Activated T-cell treated with anti-CD3 and anti-CD28 coated beads, Interleukin-2, amount 50 U/mL, for 1 hour (primary cell): Measurements from ENCODE around the gene METTL23.
"Not testable (repeated sequence)": the region's sequence is repeated elsewhere in the genome, so short reads cannot be mapped to it uniquely, and the experiment has no call there.

Experiments used
- DNase-seq: peaks from one replicate; pipeline ENCODE4 v3.0.0-alpha.2; 2020

METTL23 gene

DNA sequence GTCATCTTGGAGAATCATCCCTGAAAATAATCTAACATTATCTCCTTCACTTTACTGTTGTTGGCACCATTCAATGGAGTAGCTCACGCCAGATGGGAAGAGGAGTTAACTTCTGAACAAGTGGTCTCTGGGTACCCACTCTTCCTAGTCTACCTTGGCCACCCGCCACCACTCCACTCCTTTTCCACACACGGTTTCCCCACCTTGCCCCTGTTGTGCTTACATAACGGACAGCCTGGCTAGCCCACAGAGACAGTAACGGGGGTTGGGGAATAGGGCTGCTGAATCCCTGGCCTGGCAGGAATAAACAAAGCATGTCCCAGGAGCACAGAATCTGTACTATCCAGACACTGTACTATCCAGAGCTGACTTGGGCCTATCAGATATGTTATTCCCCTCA lies 12.3 kb upstream of the METTL23 start:
- DNase-seq = no peak

DNA sequence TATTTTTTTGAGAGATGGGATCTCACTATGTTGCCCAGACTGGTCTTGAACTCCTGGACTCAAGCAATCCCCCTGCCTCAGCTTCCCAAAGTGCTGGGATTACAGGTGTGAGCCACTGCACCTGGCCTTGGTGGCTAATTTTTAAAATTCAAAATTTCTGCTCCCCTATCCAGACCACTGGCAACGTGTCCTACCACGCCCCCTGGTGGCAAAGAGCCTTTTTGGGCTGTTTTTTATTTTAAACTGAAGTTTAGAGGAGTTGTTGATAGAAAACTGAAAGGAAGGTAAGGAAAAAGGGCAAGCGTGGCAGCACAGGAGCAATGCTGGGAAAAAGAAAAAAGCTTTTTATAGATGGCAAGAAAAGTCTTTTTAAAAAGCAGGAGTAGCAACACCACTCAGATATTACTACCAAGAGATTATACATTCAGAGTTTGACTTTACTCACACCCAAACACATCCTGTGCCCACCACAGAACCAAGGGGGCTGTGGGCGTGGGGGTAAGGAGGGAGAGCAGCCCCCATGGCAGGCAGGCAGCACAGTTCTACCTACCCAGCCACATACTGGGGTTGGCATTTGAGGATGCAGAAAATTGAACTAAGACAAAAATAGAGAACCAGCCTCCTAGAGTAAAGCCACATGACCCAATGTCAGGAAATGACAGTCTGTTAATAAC lies 11.7 kb upstream of the METTL23 start:
- peak; percentile 77 for DNase-seq

GRCh38 chr17:76715496-76715830 lies 11.2 kb upstream of the METTL23 start:
- DNase-seq = no peak

DNA sequence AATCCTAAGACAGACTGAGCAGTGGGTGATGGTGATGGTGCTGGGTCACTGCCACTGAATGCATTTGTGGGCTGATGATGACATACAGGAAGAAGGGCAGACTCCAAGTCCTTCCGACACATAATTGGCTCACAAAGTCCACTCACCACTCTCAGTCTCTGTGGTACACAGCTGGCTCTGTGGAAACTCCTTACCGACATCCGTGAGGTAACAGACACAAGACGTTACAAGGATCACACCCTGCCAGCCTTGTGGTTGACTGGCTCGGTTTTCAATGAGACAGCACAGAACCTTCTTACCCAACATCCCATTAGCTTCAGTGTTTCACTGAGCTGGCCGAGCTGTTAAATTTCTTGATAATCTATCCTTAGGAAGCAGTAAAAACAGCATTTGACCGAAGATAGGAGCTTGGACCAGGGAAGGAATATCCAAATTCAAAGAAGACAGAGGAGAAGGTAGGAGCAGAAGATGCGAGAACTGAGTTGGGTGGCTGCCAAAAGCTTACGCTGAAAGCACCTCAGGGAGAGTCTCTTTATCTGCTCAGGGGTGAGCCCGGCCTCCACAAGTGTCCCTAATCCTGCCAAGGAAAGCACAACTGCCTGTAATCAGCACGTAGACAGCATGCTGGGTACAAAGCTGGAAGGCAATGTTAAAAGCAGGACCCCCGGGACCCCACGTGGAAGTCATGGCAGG lies 10.3 kb upstream of the METTL23 start:
- peak; percentile 53 for DNase-seq

GRCh38 chr17:76716839-76717215 lies 9.8 kb upstream of the METTL23 start:
- DNase-seq = no peak

GRCh38 chr17:76718516-76718915 lies 8.1 kb upstream of the METTL23 start:
- DNase-seq = no peak

GRCh38 chr17:76720211-76720610 lies 6.4 kb upstream of the METTL23 start:
- DNase-seq = peak; percentile 12

DNA sequence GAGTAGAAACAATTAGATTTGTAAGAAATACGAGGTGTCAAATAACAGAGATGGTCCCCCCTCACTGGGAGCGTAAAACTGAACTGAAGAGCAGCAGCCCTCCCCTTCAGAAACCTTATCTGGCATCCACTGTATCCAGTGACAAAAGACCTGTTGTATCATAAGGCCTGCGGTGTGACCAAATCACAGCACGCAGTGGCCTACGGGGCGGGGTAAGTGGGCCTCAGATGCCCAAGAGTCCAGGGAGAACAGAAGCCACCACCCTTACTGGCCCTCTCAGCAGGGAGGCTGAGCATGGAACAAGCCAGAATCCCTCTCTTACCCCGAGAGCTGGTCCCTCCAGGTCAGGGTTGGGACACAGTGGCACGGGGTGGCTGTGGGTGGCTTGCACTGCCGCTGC lies 5.7 kb upstream of the METTL23 start:
- DNase-seq = peak; percentile 14

DNA sequence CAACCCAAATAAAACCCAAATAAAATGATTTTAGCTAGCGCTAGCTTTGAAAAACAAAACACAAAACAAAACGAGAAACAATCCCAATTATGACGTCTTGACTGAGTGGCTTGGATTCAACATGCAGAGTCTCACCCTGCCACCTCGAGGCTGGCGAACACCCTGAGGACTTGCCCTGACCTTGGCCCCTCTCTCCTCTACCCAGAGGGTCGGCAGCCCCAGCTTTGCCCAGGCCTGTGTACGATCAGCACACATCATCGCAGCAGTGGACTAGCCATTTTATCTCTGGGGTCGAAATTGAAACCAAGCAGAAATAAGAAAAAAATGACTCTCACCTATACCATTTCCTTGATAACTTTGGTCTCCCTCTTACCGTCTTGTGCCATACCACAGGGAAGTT lies 5.2 kb upstream of the METTL23 start:
- DNase-seq = no peak

DNA sequence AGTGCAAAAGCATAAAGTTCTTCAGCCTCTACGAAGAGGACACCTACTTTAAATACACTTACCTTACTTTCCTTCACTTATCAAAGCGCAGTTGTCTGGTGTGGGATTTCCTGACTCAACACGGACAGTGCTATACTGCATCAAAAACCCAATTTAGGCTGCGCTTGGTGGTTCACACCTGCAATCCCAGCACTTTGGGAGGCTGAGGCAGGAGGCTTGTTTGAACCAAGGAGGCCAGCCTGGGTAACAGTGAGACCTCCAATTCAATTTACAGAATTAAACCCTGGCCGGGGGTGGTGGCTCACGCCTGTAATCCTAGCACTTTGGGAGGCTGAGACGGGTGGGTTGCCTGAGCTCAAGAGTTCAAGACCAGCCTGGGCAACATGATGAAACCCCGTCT lies 4.4 kb upstream of the METTL23 start:
- peak; percentile 14 for DNase-seq

GRCh38 chr17:76722977-76723376 lies 3.7 kb upstream of the METTL23 start:
- DNase-seq = peak; percentile 15

GRCh38 chr17:76723812-76724211 lies 2.8 kb upstream of the METTL23 start:
- peak; percentile 12 for DNase-seq

GRCh38 chr17:76725580-76726230 lies 934 bp upstream of the METTL23 start:
- peak; percentile 70 for DNase-seq

GRCh38 chr17:76726231-76726775 lies 336 bp upstream of the METTL23 start, which contains the start of gene JMJD6:
JMJD6 (minus strand) TSS chr17:76726606; CDS start chr17:76726475, 131 bp downstream.
- no peak for DNase-seq

DNA sequence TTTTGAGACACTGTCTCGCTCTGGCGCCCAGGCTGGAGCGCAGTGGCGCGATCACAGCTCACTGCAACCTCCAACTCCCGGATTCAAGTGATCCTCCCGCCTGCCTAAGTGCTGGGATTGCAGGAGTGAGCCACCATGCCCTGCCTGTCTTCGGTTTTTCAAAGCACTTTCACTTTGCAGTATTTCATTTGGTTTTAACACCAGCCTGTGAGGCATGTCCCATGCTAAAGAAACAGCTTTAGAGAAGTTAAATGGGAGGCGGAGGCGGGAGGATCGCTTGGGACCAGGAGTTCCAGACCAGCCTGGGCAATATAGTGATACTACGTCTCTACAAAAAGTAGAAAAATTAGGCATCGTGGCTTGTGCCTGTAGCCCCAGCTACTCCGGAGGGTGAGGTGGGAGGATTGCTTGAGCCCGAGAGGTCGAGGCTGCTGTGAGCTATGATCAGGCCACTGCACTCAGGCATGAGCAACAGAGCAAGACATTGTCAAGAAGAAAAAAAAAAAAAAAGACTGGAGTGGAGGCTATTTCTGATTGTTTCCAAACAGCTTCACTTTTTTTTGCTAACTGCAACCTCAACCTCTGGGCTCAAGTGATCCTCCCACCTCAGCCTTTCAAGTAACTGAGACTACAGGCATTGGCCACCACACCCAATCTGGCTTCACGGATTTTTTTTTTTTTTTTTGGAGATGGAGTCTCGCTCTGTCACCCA lies 1.3 kb downstream of the METTL23 start:
- no peak for DNase-seq

DNA sequence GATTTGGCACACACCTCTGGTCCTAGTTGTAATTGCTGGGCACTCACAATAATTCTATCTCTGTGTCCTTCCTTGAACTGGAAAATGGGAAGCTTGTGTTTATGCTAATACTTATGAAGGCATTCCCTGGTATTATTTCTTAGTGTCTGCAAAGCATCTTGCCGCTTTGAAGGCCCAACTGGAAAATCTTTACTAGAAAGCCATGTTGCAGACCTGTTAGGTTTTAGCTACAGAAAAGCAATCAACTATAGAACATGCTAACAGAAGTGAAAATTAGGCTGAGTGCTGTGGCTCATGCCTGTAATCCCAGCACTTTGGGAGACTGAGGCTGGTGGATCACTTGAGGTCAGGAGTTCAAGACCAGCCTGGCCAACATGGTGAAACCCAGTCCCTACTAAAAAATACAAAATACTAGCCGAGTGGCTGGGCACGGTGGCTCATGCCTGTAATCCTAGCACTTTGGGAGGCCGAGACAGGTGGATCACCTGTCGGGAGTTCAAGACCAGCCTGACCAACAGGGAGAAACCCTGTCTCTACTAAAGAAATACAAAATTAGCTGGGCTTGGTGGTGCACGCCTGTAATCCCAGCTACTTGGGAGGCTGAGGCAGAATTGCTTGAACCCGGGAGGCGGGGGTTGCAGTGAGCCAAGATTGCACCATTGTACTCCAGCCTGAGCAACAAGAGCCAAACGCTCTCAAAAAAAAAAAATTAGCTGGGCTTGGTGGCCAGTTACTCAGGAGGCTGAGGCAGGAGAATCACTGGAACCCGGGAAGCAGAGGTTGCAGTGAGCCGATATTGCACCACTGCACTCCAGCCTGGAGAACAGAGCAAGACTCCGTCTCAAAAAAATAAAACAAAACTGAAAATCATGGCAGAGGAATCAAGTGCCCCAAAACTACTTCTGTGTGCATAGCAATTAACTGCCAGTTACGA lies 5.4 kb downstream of the METTL23 start:
- not testable (repeated sequence) for DNase-seq

- no peak for DNase-seq
Observed at GRCh38 chr17:76732734-76733617, 6.3 kb downstream of the METTL23 start.

DNA sequence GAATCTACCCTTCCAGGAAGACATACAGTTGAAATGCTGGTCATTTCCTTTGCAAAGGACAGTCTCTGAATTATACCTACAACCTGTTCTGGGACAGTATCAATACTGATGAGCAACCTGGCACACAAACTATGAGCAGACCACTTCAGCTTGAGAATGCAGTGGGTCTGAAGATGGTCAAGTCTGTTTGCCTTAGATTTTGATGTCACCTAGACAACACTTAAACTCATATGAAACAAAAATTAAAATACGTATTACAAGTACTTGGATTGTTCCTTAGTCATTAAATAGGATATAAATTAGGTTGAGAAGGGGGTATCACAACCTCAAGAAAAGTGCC lies 6.9 kb downstream of the METTL23 start:
- no peak for DNase-seq

DNA sequence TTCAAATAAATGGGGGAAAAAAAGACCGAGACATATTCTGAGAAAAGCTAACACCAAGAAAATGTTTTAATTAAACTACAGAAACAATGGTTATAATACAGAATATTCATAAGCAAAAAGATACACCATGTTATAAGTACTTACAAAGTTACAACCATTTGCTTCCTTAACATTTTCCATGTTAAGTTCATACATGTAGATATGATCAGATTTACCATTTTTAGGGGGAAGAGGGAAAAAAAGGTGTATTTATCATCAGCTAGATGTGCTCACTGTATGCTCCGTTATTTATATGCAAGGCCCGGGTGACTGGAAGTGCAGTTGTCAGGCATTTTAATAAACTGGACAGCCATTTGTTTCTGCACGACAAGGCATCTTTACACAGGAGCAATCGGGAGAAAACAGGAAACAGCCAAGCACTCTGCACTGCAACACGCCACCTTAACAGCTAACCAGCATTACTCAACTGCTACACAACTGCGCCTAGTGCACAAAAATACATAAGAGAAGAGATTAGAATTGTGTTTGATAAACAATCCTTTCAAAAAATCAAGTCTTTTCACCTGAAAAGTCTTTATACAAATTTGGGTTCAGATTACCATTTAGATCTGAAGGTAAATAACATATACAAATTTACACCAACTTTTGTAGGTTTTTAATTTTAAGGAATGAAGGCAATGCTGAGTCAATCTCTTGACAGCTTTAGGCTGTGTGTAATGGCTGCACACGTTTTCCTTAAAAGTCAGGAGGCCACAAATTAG lies 7.6 kb downstream of the METTL23 start:
- DNase-seq = no peak

GRCh38 chr17:76735006-76735405 lies 8.4 kb downstream of the METTL23 start:
- no peak for DNase-seq
